SK-N-SH (cell line): ENCODE results near the gene CCDC61. TPM values are rescaled to one million over a fixed set of nuclear protein-coding genes. Genes with fewer than 3 reads are reported as not detected.

Experiments used
- CTCF ChIA-PET: fragments of 300-600, 350-600 bp; formaldehyde crosslinking; extraction: SDS; loops from one replicate; lab custom pipeline; 2021; lab: Yijun Ruan, JAX
- POLR2A ChIA-PET: fragments of 350-600 bp; sonication (Branson Sonifier 250); formaldehyde crosslinking; extraction: SDS; loops from one replicate; lab custom pipeline; 2020; ENCODE audit warnings: antibody characterized with exemption, inconsistent platforms; lab: Yijun Ruan, JAX
- DNase-seq: peaks from one replicate; pipeline ENCODE4 v3.0.0; 2012
- H2AFZ ChIP-seq: fragments of 200-600 bp; sonication (generic); 2 replicates; pipeline ENCODE4 v1.8.1; 2016; ENCODE audit warnings: antibody characterized with exemption, mild to moderate bottlenecking, low read depth
- H3F3A ChIP-seq: fragments of 200-600 bp; sonication (generic); replicated peaks from 2 replicates; pipeline ENCODE3; 2016; ENCODE audit warnings: antibody characterized with exemption, mild to moderate bottlenecking; ENCODE audit not compliant: insufficient read depth
- H3K27ac ChIP-seq, 2 experiments: fragments of 200-500 bp in 1 of 2; fragments of 200-600 bp in 1 of 2; sonication (Bioruptor generic) in 1 of 2; sonication (generic), shearing (Covaris generic) in 1 of 2; 2 replicates each; pipeline versions ENCODE4 v1.5.1 to v1.6.1; 2014 to 2016; ENCODE audit warnings: low read depth in 2 of 2, inconsistent platforms in 1 of 2, low read length in 1 of 2, mild to moderate bottlenecking in 1 of 2, mixed read lengths in 1 of 2
- H3K27me3 ChIP-seq: fragments of 200-600 bp; sonication (generic), shearing (Covaris generic); 2 replicates; pipeline ENCODE4 v1.6.1; 2016; ENCODE audit warnings: mixed run types; ENCODE audit not compliant: insufficient read depth
- H3K36me3 ChIP-seq, 2 experiments: fragments of 200-500 bp in 1 of 2; fragments of 200-600 bp in 1 of 2; sonication (Bioruptor generic) in 1 of 2; sonication (generic) in 1 of 2; replicated peaks in 1 of 2; 2 replicates each; pipeline versions ENCODE3 to v1.5.1; 2014 to 2016; ENCODE audit warnings: low read length in 1 of 2, mild to moderate bottlenecking in 1 of 2; ENCODE audit not compliant: insufficient read depth in 2 of 2, control insufficient read depth in 1 of 2
- H3K4me1 ChIP-seq, 2 experiments: fragments of 200-500 bp in 1 of 2; fragments of 200-600 bp in 1 of 2; sonication (Bioruptor generic) in 1 of 2; sonication (generic), shearing (Covaris generic) in 1 of 2; 2 replicates each; pipeline versions ENCODE4 v1.5.1 to v1.6.1; 2014 to 2016; ENCODE audit warnings: low read depth in 1 of 2, low read length in 1 of 2, mixed run types in 1 of 2; ENCODE audit not compliant: insufficient read depth in 2 of 2, control insufficient read depth in 1 of 2
- H3K4me2 ChIP-seq: fragments of 200-600 bp; sonication (generic), shearing (Covaris generic); 2 replicates; pipeline ENCODE4 v1.6.1; 2017; ENCODE audit warnings: mixed run types
- H3K4me3 ChIP-seq, 2 experiments: fragments of 200-500 bp in 1 of 2; fragments of 200-600 bp in 1 of 2; sonication (Bioruptor generic) in 1 of 2; sonication (generic), shearing (Covaris generic) in 1 of 2; 2 replicates each; pipeline versions ENCODE4 v1.5.1 to v1.8.1; 2014 to 2016; ENCODE audit warnings: low read depth in 2 of 2, inconsistent platforms in 1 of 2, low read length in 1 of 2, mild to moderate bottlenecking in 1 of 2, mixed read lengths in 1 of 2, moderate library complexity in 1 of 2
- H3K79me2 ChIP-seq: fragments of 200-600 bp; sonication (generic); 2 replicates; pipeline ENCODE4 v1.8.1; 2017; ENCODE audit warnings: mild to moderate bottlenecking; ENCODE audit not compliant: insufficient read depth
- H3K9ac ChIP-seq: fragments of 200-600 bp; sonication (generic); 2 replicates; pipeline ENCODE4 v1.6.1; 2017; ENCODE audit warnings: mixed run types
- H3K9me2 ChIP-seq: fragments of 200-600 bp; sonication (generic); 2 replicates; pipeline ENCODE4 v1.6.1; 2017; ENCODE audit warnings: mixed run types
- H3K9me3 ChIP-seq: fragments of 200-600 bp; sonication (generic); 2 replicates; pipeline ENCODE4 v1.6.1; 2017; ENCODE audit warnings: mixed run types, mild to moderate bottlenecking, moderate library complexity
- H4K20me1 ChIP-seq: fragments of 200-600 bp; sonication (generic); 2 replicates; pipeline ENCODE4 v1.6.1; 2017; ENCODE audit warnings: mild to moderate bottlenecking, mixed run types; ENCODE audit not compliant: insufficient read depth
- CHD2 ChIP-seq: fragments of 150-350 bp; IDR thresholded peaks from 2 replicates; pipeline ENCODE4 v1.6.1; 2018; ENCODE audit warnings: low read length; ENCODE audit not compliant: partially characterized antibody
- ELF1 ChIP-seq: IDR thresholded peaks from 2 replicates; pipeline ENCODE4 v1.4.0; 2012
- EZH2phosphoT487 ChIP-seq: fragments of 200-600 bp; sonication (generic); IDR thresholded peaks from 2 replicates; pipeline ENCODE4 v1.6.1; 2017; ENCODE audit warnings: low read depth, mixed run types, mild to moderate bottlenecking, antibody characterized with exemption, moderate library complexity, borderline replicate concordance
- FOXJ3 ChIP-seq: sonication (generic); formaldehyde crosslinking; IDR thresholded peaks from 2 replicates; pipeline ENCODE4 v1.5.1; 2020; ENCODE audit warnings: mild to moderate bottlenecking, missing genetic modification reagents
- GABPA ChIP-seq: IDR thresholded peaks from 2 replicates; pipeline ENCODE4 v1.4.0; 2012; ENCODE audit warnings: low read depth, mild to moderate bottlenecking
- GATA2 ChIP-seq: sonication (generic); formaldehyde crosslinking; IDR thresholded peaks from 2 replicates; pipeline ENCODE4 v1.5.0; 2020; ENCODE audit warnings: mild to moderate bottlenecking, missing genetic modification reagents
- MXI1 ChIP-seq: IDR thresholded peaks from 2 replicates; pipeline ENCODE4 v1.6.1; 2012; ENCODE audit warnings: mild to moderate bottlenecking, low read depth, low read length, improper control_type of control experiment
- NFIC ChIP-seq: IDR thresholded peaks from 2 replicates; pipeline ENCODE4 v1.4.0; 2012; ENCODE audit warnings: borderline replicate concordance
- NRF1 ChIP-seq: IDR thresholded peaks from 2 replicates; pipeline ENCODE4 v1.6.1; 2012; ENCODE audit warnings: low read depth, mild to moderate bottlenecking, low read length
- POLR2AphosphoS5 ChIP-seq: IDR thresholded peaks from 2 replicates; pipeline ENCODE4 v1.6.1; 2012; ENCODE audit warnings: low read depth, low read length
- RCOR1 ChIP-seq: fragments of 150-350 bp; IDR thresholded peaks from 2 replicates; pipeline ENCODE4 v1.6.1; 2017; ENCODE audit warnings: antibody characterized with exemption, low read length
- RFX5 ChIP-seq: IDR thresholded peaks from 2 replicates; pipeline ENCODE4 v1.6.1; 2012; ENCODE audit warnings: mild to moderate bottlenecking, improper control_type of control experiment, low read length
- SIN3A ChIP-seq: IDR thresholded peaks from 2 replicates; pipeline ENCODE4 v1.6.1; 2012; ENCODE audit warnings: low read depth, mild to moderate bottlenecking, low read length, moderate library complexity, borderline replicate concordance
- SMC3 ChIP-seq: IDR thresholded peaks from 2 replicates; pipeline ENCODE4 v1.6.1; 2012; ENCODE audit warnings: low read depth, low read length, improper control_type of control experiment
- WGBS: methylation state at CpG from one replicate; pipeline ENCODE4 v1.1.6; 2017; ENCODE audit warnings: low lambda C conversion rate; 5-methylcytosine and 5-hydroxymethylcytosine counted together
- polyA plus RNA-seq, 3 experiments: library from polyadenylated mRNA; depleted of rRNA; stranded (reverse); fragments of >200 nt; gene quantifications; 2 replicates each; pipeline ENCODE4 v1.2.3, GENCODE V29; 2012
- TF ChIP-seq, protein P1 (sequence below): fragments of 150-350 bp; IDR thresholded peaks from 2 replicates; pipeline ENCODE4 v1.6.1; 2016; ENCODE audit warnings: mild to moderate bottlenecking, low read depth, low read length
- TF ChIP-seq, protein P2 (sequence below): IDR thresholded peaks from 2 replicates; pipeline ENCODE4 v1.4.0; 2012; ENCODE audit warnings: low read depth, borderline replicate concordance
- TF ChIP-seq, protein P3 (sequence below): fragments of 200-600 bp; sonication (generic); IDR thresholded peaks from 2 replicates; pipeline ENCODE4 v1.6.1; 2017; ENCODE audit warnings: antibody characterized with exemption, mild to moderate bottlenecking, moderate library complexity
- TF ChIP-seq, protein P4 (sequence below): fragments of 150-350 bp; IDR thresholded peaks from 2 replicates; pipeline ENCODE4 v1.6.1; 2017; ENCODE audit warnings: antibody characterized with exemption, low read length, low read depth, borderline replicate concordance
- TF ChIP-seq, protein P5 (sequence below): IDR thresholded peaks from 2 replicates; pipeline ENCODE4; 2012
- TF ChIP-seq, protein P6 (sequence below): IDR thresholded peaks from 2 replicates; pipeline ENCODE4 v1.4.0; 2012; ENCODE audit warnings: low read depth, borderline replicate concordance

The CCDC61 gene
- polyA plus RNA-seq, 1 of the 3 experiments (the other 2 are of a cell fraction) = 6.8 TPM

DNA sequence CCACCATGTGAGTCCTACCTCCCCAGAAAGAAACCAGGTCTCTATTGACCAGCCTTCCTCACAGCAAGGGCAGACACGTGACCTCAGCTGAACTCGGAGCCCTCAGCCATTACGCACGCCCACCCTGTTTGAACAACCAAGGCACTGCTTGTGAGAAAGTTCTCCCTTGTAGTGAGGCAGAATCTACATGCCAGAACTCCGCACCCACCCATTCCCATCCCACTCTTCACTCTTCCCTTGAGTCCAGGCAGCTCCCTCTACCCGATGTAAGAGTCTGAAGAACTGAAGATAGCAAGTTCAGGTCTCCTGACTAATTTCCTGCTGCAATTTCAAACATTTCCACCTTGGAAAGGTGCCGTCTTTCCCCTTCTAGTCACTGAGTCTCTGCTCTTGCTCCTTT is 28.0 kb upstream of the CCDC61 start:
- H3K4me1 ChIP-seq = peaks cover 0 to 5% of the 10 kb centered on the region in 2 experiments; a peak in 1 of 4 replicates
- DNase-seq = no peak
- no peak overlapping the region for H2AFZ ChIP-seq
- no peak overlapping the region for H3K4me3 ChIP-seq
- H4K20me1 ChIP-seq = no peaks in the 10 kb centered on the region
- H3K9me2 ChIP-seq = no peaks in the 10 kb centered on the region
- H3K9me3 ChIP-seq = no peaks in the 10 kb centered on the region
- no peaks in the 10 kb centered on the region for H3K36me3 ChIP-seq
- H3K4me2 ChIP-seq = no peak overlapping the region
- H3K79me2 ChIP-seq = no peaks in the 10 kb centered on the region
- CTCF ChIA-PET = no interaction called here
- H3K27me3 ChIP-seq = no peaks in the 10 kb centered on the region
- TF ChIP-seq RCOR1 (no peak), SMC3 (no peak), ELF1 (no peak), SIN3A (no peak), POLR2AphosphoS5 (no peak), FOXJ3 (no peak), GABPA (no peak), EZH2phosphoT487 (no peak), GATA2 (no peak), MXI1 (no peak), RFX5 (no peak), NRF1 (no peak), CHD2 (no peak), NFIC (no peak)
- TF ChIP-seq, protein P1, sequence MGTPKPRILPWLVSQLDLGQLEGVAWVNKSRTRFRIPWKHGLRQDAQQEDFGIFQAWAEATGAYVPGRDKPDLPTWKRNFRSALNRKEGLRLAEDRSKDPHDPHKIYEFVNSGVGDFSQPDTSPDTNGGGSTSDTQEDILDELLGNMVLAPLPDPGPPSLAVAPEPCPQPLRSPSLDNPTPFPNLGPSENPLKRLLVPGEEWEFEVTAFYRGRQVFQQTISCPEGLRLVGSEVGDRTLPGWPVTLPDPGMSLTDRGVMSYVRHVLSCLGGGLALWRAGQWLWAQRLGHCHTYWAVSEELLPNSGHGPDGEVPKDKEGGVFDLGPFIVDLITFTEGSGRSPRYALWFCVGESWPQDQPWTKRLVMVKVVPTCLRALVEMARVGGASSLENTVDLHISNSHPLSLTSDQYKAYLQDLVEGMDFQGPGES = no peak
- TF ChIP-seq, protein P2, sequence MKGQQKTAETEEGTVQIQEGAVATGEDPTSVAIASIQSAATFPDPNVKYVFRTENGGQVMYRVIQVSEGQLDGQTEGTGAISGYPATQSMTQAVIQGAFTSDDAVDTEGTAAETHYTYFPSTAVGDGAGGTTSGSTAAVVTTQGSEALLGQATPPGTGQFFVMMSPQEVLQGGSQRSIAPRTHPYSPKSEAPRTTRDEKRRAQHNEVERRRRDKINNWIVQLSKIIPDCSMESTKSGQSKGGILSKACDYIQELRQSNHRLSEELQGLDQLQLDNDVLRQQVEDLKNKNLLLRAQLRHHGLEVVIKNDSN = no peak
- TF ChIP-seq, protein P3, sequence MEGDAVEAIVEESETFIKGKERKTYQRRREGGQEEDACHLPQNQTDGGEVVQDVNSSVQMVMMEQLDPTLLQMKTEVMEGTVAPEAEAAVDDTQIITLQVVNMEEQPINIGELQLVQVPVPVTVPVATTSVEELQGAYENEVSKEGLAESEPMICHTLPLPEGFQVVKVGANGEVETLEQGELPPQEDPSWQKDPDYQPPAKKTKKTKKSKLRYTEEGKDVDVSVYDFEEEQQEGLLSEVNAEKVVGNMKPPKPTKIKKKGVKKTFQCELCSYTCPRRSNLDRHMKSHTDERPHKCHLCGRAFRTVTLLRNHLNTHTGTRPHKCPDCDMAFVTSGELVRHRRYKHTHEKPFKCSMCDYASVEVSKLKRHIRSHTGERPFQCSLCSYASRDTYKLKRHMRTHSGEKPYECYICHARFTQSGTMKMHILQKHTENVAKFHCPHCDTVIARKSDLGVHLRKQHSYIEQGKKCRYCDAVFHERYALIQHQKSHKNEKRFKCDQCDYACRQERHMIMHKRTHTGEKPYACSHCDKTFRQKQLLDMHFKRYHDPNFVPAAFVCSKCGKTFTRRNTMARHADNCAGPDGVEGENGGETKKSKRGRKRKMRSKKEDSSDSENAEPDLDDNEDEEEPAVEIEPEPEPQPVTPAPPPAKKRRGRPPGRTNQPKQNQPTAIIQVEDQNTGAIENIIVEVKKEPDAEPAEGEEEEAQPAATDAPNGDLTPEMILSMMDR = no peak
- TF ChIP-seq, protein P4, sequence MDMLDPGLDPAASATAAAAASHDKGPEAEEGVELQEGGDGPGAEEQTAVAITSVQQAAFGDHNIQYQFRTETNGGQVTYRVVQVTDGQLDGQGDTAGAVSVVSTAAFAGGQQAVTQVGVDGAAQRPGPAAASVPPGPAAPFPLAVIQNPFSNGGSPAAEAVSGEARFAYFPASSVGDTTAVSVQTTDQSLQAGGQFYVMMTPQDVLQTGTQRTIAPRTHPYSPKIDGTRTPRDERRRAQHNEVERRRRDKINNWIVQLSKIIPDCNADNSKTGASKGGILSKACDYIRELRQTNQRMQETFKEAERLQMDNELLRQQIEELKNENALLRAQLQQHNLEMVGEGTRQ = no peak
- TF ChIP-seq, protein P5, sequence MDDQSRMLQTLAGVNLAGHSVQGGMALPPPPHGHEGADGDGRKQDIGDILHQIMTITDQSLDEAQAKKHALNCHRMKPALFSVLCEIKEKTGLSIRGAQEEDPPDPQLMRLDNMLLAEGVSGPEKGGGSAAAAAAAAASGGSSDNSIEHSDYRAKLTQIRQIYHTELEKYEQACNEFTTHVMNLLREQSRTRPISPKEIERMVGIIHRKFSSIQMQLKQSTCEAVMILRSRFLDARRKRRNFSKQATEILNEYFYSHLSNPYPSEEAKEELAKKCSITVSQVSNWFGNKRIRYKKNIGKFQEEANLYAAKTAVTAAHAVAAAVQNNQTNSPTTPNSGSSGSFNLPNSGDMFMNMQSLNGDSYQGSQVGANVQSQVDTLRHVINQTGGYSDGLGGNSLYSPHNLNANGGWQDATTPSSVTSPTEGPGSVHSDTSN = no peak
- TF ChIP-seq, protein P6, sequence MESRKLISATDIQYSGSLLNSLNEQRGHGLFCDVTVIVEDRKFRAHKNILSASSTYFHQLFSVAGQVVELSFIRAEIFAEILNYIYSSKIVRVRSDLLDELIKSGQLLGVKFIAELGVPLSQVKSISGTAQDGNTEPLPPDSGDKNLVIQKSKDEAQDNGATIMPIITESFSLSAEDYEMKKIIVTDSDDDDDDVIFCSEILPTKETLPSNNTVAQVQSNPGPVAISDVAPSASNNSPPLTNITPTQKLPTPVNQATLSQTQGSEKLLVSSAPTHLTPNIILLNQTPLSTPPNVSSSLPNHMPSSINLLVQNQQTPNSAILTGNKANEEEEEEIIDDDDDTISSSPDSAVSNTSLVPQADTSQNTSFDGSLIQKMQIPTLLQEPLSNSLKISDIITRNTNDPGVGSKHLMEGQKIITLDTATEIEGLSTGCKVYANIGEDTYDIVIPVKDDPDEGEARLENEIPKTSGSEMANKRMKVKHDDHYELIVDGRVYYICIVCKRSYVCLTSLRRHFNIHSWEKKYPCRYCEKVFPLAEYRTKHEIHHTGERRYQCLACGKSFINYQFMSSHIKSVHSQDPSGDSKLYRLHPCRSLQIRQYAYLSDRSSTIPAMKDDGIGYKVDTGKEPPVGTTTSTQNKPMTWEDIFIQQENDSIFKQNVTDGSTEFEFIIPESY = no peak
- H3K9ac ChIP-seq = no peak overlapping the region
- no peak overlapping the region for H3K27ac ChIP-seq
- 76% methylated on average over 7 of the region's 7 CpGs for WGBS
- POLR2A ChIA-PET = interaction anchor here (0.6 kb wide), 1 partner anchor 67 kb away, joined by 3 read pairs; no protein-coding TSS in a partner anchor
- H3F3A ChIP-seq = peaks cover 2% of the 10 kb centered on the region
